Calu3 (cell line): ENCODE data around the gene DDC. TPM values are rescaled to one million over a fixed set of nuclear protein-coding genes. Genes with fewer than 3 reads are reported as not detected.
A peak's percentile ranks its signal among the peaks of the same experiment; 100 is the strongest.

Experiments used
- BruUV-seq: library from RNA; stranded (reverse); fragments of 400-500 nt; replicated peaks from 2 replicates; lab custom pipeline; 2021; lab: Mats Ljungman, UMichigan
- CTCF ChIA-PET: fragments of 300-600 bp; sonication (Branson Sonifier 250); formaldehyde crosslinking; loops from one replicate; lab custom pipeline; 2022; ENCODE audit warnings: antibody characterized with exemption; lab: Charles Lee
- DNase-seq: peaks from one replicate; pipeline ENCODE4 v3.0.0; 2022
- H3K27ac Mint-ChIP-seq: one replicate; pipeline ENCODE4 v1.8.0; 2022; ENCODE audit warnings: mixed read lengths; ENCODE audit not compliant: unreplicated experiment
- H3K27me3 Mint-ChIP-seq: one replicate; pipeline ENCODE4 v1.8.0; 2022; ENCODE audit warnings: mixed read lengths; ENCODE audit not compliant: unreplicated experiment
- H3K36me3 Mint-ChIP-seq: one replicate; pipeline ENCODE4 v1.8.0; 2022; ENCODE audit warnings: mild to moderate bottlenecking, moderate library complexity, mixed read lengths; ENCODE audit not compliant: insufficient read depth, unreplicated experiment
- H3K4me1 Mint-ChIP-seq: one replicate; pipeline ENCODE4 v1.8.0; 2022; ENCODE audit warnings: mild to moderate bottlenecking, low read depth, mixed read lengths; ENCODE audit not compliant: unreplicated experiment
- H3K4me3 Mint-ChIP-seq: one replicate; pipeline ENCODE4 v1.8.0; 2022; ENCODE audit warnings: mild to moderate bottlenecking, low read depth, moderate library complexity, mixed read lengths; ENCODE audit not compliant: unreplicated experiment
- H3K9me3 Mint-ChIP-seq: one replicate; pipeline ENCODE4 v1.8.0; 2022; ENCODE audit warnings: low read depth, mixed read lengths; ENCODE audit not compliant: unreplicated experiment
- intact Hi-C: fragments of 100-400 bp; cut with micrococcal nuclease; formaldehyde crosslinking; loops from one replicate; pipeline ENCODE4 v1.10.0; 2022; ENCODE audit not compliant: unreplicated experiment
- total RNA-seq: library from RNA; stranded (reverse); gene quantifications from 2 replicates; pipeline ENCODE4 v1.2.3, GENCODE V29; 2022
- TF ChIP-seq, protein P1 (sequence below): fragments of 200-600 bp; IDR thresholded peaks from one replicate; pipeline ENCODE4 v1.8.0; 2022; ENCODE audit warnings: antibody characterized with exemption; ENCODE audit not compliant: unreplicated experiment

Gene DDC
- total RNA-seq, 1 experiment from 2014 or later, result 3.7 TPM

DNA sequence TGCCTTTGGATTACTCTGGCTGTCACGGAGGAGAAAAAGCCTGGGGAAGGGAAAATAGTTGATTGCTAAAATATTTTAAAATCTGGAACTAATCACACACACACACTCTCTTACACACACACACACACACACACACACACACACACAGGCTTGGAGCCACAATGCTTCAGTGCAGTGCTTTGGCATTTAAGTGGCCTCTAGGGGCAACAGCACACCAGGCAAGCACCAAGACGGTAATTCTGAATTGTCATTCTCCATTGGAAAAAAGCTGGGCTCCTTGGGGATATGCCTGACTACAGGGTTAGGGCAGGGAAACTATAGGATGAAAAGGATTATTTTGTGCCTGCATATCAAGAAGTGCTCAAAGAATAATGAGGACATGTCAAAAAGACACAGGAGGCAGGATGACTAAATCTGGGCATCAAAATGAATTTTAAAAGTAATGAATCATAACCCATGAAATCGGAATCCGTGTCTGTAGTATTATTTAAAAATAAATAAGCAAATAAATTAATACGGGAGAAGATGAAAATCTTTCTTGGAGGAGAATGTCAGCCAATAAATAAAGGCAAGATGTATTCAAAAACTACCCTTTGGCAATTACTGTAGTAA is 30.4 kb upstream of the DDC start:
- TF ChIP-seq, protein P1, sequence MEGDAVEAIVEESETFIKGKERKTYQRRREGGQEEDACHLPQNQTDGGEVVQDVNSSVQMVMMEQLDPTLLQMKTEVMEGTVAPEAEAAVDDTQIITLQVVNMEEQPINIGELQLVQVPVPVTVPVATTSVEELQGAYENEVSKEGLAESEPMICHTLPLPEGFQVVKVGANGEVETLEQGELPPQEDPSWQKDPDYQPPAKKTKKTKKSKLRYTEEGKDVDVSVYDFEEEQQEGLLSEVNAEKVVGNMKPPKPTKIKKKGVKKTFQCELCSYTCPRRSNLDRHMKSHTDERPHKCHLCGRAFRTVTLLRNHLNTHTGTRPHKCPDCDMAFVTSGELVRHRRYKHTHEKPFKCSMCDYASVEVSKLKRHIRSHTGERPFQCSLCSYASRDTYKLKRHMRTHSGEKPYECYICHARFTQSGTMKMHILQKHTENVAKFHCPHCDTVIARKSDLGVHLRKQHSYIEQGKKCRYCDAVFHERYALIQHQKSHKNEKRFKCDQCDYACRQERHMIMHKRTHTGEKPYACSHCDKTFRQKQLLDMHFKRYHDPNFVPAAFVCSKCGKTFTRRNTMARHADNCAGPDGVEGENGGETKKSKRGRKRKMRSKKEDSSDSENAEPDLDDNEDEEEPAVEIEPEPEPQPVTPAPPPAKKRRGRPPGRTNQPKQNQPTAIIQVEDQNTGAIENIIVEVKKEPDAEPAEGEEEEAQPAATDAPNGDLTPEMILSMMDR, result peak; percentile 32
- Mint-ChIP-seq H3K4me3 (no peak overlapping the region), H3K27ac (no peak overlapping the region), H3K27me3 (no peaks in the 10 kb centered on the region), H3K9me3 (no peaks in the 10 kb centered on the region), H3K4me1 (peaks cover 15% of the 10 kb centered on the region), H3K36me3 (peaks cover 66% of the 10 kb centered on the region)
- intact Hi-C loops, result loop anchor here (2.0 kb wide), 1 partner anchor 129 kb away; no protein-coding TSS in a partner anchor
- peak; percentile 36 for DNase-seq
- no TSS peak for BruUV-seq
- CTCF ChIA-PET, result interaction anchor here (0.6 to 1.3 kb wide), 3 partner anchors 20 to 472 kb away, joined by 3 to 6 read pairs (median 3); no protein-coding TSS in a partner anchor

GRCh38 chr7:50594734-50595485 is 29.7 kb upstream of the DDC start:
- TF ChIP-seq, protein P1, result no peak
- H3K4me1 Mint-ChIP-seq, result peaks cover 15% of the 10 kb centered on the region
- H3K36me3 Mint-ChIP-seq, result peaks cover 64% of the 10 kb centered on the region
- intact Hi-C loops, result loop anchor here (2.0 kb wide), 1 partner anchor 128 kb away; no protein-coding TSS in a partner anchor
- no peak for DNase-seq
- H3K27ac Mint-ChIP-seq, result no peak overlapping the region
- no peaks in the 10 kb centered on the region for H3K9me3 Mint-ChIP-seq
- no peaks in the 10 kb centered on the region for H3K27me3 Mint-ChIP-seq
- BruUV-seq, result no TSS peak
- CTCF ChIA-PET, result interaction anchor here (1.3 kb wide), 1 partner anchor 127 kb away, joined by 6 read pairs; no protein-coding TSS in a partner anchor
- H3K4me3 Mint-ChIP-seq, result no peak overlapping the region

DNA sequence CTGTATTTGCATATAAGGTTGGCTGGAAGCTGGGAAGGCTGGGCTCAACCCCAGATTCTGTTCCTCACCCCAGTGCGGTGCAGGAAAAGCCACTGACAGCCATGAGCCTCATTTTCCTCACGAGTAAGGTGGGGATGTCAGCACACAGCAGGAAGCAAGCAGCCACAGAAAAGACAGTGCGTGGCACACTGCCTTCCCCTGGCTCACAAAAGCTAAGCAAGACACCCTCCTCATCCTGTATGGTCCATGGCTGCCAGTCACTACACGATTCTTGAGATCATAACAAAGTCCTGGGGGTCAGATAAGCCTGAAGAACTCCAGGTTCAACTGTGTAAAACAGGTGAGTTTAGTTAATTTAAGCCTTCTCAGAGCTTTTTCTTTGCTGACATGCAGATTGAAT is 28.9 kb upstream of the DDC start:
- H3K27ac Mint-ChIP-seq, result no peak overlapping the region
- no TSS peak for BruUV-seq
- H3K36me3 Mint-ChIP-seq, result peaks cover 61% of the 10 kb centered on the region
- H3K27me3 Mint-ChIP-seq, result no peaks in the 10 kb centered on the region
- CTCF ChIA-PET, result interaction anchor here (0.6 to 1.0 kb wide), 2 partner anchors 14 to 21 kb away, joined by 3 to 4 read pairs; no protein-coding TSS in a partner anchor
- H3K9me3 Mint-ChIP-seq, result no peaks in the 10 kb centered on the region
- TF ChIP-seq, protein P1, result no peak
- no peak overlapping the region for H3K4me3 Mint-ChIP-seq
- intact Hi-C loops, result loop anchor here (2.0 kb wide), 1 partner anchor 127 kb away; no protein-coding TSS in a partner anchor
- no peak for DNase-seq
- H3K4me1 Mint-ChIP-seq, result peaks cover 15% of the 10 kb centered on the region

GRCh38 chr7:50592940-50593339 is 27.7 kb upstream of the DDC start:
- CTCF ChIA-PET, result interaction anchor here (0.6 kb wide), 1 partner anchor 138 kb away, joined by 5 read pairs; no protein-coding TSS in a partner anchor
- Mint-ChIP-seq H3K4me3 (no peak overlapping the region), H3K4me1 (peaks cover 15% of the 10 kb centered on the region), H3K27ac (no peak overlapping the region), H3K36me3 (peaks cover 50% of the 10 kb centered on the region), H3K27me3 (no peaks in the 10 kb centered on the region), H3K9me3 (no peaks in the 10 kb centered on the region)
- DNase-seq, result no peak
- TF ChIP-seq, protein P1, result no peak
- BruUV-seq, result no TSS peak
- intact Hi-C loops, result no loop called here
